Measurements from ENCODE around the gene ZIC4.

DNA sequence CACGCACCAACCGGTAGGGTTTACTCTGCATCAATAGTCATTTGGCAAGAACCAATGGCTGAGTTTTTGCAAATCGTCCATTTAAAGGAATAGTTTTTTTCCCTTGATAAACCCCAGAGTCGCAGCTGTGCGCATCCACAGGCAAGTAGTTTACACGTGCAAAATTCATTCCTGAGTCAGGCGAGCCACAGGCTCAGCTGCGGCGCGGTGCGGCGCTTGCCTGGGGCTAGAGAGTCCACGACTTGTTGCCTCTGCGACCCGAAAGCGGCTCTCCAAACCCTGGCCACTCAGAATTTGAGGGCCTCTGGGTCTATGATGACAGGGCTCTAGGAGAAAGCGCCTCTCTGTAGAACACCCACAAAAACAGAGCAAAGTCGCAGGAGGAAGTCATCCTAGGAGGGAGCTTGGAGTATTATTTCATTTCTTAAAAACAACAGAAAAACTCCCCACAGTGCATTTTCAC, 36.7 kb downstream of the ZIC4 start:
- TF ChIP-seq TAF1 (IDR thresholded peaks at IDR 0.05; ENCODE audit: borderline replicate concordance, insufficient read depth, low read length) (no peak), SIN3A (IDR thresholded peaks at IDR 0.05; ENCODE audit: borderline replicate concordance, insufficient read depth, low read length) (no peak), POLR2AphosphoS5 (IDR thresholded peaks at IDR 0.05; ENCODE audit: low read depth, low read length) (no peak), FOXP2 (optimal IDR thresholded peaks at IDR 0.05; ENCODE audit: borderline replicate concordance, extremely low read depth, extremely low read length, insufficient read depth) (no peak)
- TF ChIP-seq, protein P1, sequence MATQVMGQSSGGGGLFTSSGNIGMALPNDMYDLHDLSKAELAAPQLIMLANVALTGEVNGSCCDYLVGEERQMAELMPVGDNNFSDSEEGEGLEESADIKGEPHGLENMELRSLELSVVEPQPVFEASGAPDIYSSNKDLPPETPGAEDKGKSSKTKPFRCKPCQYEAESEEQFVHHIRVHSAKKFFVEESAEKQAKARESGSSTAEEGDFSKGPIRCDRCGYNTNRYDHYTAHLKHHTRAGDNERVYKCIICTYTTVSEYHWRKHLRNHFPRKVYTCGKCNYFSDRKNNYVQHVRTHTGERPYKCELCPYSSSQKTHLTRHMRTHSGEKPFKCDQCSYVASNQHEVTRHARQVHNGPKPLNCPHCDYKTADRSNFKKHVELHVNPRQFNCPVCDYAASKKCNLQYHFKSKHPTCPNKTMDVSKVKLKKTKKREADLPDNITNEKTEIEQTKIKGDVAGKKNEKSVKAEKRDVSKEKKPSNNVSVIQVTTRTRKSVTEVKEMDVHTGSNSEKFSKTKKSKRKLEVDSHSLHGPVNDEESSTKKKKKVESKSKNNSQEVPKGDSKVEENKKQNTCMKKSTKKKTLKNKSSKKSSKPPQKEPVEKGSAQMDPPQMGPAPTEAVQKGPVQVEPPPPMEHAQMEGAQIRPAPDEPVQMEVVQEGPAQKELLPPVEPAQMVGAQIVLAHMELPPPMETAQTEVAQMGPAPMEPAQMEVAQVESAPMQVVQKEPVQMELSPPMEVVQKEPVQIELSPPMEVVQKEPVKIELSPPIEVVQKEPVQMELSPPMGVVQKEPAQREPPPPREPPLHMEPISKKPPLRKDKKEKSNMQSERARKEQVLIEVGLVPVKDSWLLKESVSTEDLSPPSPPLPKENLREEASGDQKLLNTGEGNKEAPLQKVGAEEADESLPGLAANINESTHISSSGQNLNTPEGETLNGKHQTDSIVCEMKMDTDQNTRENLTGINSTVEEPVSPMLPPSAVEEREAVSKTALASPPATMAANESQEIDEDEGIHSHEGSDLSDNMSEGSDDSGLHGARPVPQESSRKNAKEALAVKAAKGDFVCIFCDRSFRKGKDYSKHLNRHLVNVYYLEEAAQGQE (IDR thresholded peaks at IDR 0.05; ENCODE audit: insufficient read depth in 1 of 2, low read depth in 2 of 2, low read length in 2 of 2), result no peak
